GM12801 (cell line): ENCODE measurements around the gene PBRM1.

ENCODE experiments used
- CTCF ChIP-seq: IDR thresholded peaks from one replicate; pipeline ENCODE4 v1.5.1; 2011; ENCODE audit warnings: control low read depth; ENCODE audit not compliant: insufficient read length; ENCODE audit errors: extremely low read depth

The PBRM1 gene

DNA sequence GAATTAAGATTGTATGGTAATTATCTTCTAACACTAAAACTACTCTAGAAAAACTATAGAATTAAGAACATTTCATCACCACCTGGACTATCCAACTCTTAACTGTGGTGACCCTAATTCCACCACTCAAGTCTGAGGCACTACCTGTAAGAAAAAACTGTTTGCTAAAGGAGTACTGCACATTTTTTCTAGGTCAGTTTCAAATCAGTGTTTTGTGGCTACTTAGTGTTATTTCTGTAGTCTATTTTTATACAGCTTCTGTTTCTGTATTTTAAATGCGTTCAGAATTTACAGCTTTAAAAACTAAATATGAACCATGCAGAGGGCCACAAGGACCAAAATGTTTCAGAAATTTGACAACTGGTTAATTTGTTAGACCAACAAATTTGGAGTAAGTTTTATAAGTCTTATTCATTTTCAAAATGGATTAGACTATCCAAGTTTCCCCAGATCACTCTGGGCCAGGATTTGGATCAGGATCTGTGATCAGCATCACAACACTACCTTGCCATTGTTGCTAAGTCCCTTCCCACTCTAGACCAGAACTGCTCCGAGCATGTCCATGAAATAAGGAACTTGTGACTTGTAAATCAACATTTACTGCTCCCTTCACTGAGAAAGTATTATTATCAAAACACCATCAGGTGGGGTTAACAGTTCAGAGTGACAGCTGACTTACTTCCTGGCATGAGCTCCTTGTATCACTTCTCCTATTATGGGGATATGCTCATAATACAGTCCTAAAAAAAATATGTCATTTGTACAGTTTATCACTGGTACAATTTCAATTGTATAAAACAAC, 11.3 kb upstream of the PBRM1 start:
- TF ChIP-seq CTCF: no peak

DNA sequence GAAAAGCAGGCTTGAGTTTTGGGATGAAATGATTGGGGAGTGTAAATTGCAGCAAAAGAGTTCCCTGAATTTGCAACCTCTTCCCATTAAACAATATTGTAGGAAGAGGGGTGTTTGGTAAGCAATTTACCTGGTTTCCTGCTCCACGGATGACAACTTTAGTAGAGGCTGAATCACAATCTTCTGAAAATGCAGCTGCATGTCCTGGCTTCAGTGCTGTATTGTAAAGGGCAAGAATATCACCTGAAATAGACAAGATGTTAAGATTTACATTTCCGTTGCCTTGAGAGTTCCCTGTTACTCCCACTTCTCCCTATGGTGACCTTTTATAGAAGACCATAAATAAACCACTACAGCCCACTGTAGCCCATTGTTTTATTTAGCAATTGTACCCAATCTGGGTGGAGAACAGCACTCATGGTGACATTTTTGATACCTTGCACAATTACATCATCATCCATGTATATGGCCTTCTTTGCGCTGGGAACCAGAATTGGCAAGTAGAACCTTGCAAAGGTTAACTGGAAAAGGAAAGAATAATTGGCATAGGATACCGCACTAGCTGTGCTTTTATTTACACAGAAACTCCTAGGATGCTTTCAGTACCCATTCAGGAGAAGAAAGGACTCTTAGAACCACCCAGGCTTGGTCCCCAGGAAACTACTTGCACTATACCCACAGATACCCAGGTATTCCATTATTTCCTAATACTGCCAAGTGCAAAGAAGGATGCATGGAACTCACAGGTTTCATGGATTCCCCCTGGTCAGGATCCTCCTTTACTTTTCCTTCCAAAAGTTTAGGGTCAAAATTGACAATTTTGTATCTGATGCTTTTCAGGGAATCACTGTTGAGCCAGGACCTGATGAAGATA, 10.3 kb upstream of the PBRM1 start:
- no peak for TF ChIP-seq CTCF

GRCh38 chr3:52694528-52695189, 8.9 kb upstream of the PBRM1 start:
- TF ChIP-seq CTCF: no peak

- TF ChIP-seq CTCF: no peak
These were observed 7.4 kb upstream of the PBRM1 start for GRCh38 chr3:52693071-52693470.

- TF ChIP-seq CTCF: no peak
These were observed 4.8 kb upstream of the PBRM1 start for GRCh38 chr3:52690560-52690959.

DNA sequence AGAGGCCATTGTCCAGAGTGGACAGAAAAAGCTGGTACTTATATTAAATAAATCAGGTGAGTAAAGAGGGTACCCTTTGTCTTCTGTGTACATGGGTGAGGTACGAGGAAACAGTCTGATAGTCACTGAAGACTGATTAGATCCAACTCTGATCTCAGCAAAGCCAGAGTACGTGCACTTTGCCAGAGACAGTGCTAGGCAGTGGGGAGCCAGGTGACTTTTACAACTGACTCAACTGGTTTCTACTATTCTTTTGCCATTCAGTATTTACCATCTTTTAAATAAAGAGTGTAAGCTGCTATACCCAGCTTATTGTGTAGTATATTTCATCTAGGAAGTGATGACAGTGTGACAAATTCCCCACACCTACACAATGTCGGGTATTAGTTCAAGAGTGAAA, 3.4 kb upstream of the PBRM1 start:
- TF ChIP-seq CTCF: no peak

DNA sequence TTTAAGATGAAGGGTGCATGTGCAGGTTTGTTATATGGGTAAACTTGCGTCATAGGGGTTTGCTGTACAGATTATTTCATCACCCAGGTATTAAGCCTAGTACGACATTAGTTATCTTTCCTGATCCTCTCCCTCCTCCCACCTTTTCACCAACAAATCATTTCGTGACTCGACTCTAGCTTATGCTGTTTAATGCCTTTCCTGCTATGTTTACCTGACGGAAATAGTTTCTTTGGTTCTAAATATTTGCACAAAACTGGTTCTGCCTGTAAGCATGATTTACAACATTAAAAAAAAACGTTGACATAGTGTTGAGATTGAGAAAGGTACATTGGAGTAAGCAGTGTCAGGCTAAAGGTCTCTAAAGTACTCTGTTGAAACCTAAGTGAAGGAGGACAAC, 2.6 kb upstream of the PBRM1 start:
- TF ChIP-seq CTCF: no peak
